ENCODE results near the gene SLC27A4.
"Not testable (repeated sequence)": the region's sequence is repeated elsewhere in the genome, so short reads cannot be mapped to it uniquely, and the experiment has no call there.

Gene SLC27A4

DNA sequence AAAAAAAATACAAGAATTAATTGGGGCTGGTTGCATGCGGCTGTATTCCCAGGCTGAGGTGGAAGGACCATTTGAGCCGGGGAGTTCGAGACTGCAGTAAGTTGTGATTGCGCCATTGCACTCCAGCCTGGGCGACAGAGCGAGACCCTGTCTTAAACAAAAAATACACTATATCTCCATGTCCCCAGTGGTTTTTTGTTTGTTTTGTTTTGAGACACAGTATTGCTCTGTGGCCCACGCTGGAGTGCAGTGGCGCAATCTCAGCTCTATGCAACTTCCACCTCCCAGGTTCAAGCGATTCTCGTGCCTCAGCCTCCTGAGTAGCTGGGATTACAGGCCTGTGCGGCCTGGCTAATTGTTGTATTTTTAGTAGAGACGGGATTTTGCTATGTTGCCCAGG is 16.5 kb upstream of the SLC27A4 start:
- DNase-seq (ENCODE audit: low read depth in 2 of 3, low spot score in 1 of 3) = no peak

- no peak for DNase-seq (ENCODE audit: low read depth in 2 of 3, low spot score in 1 of 3)
Observed at GRCh38 chr9:128324401-128324800, 15.9 kb upstream of the SLC27A4 start.

- DNase-seq (ENCODE audit: low read depth in 2 of 3, low spot score in 1 of 3) = no peak
Observed at GRCh38 chr9:128325629-128326028, 14.7 kb upstream of the SLC27A4 start.

DNA sequence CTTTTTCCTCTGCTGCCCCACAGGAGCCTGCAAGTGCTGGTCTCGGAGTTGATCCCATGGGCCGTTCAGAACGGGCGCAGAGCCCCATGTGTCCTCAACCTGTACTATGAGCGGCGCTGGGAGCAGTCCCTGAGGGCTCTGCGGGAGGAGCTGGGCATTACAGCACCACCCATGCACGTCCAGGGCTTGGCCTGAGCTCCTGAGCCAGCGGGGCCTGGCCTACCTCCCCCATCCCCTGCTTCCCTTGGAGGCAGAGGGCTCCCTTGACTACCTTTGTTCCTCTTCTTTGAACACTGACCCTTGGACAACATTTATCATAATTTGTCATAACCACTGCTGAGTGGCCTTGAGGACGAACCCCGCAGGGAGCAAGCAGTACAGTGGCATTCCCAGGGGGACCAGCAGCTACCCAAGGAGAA is 6.9 kb upstream of the SLC27A4 start:
- DNase-seq (ENCODE audit: low read depth in 2 of 3, low spot score in 1 of 3) = no peak

- DNase-seq (ENCODE audit: low read depth in 2 of 3, low spot score in 1 of 3) = no peak
Observed at GRCh38 chr9:128335161-128335560, 5.2 kb upstream of the SLC27A4 start.

GRCh38 chr9:128335914-128336313 is 4.4 kb upstream of the SLC27A4 start:
- DNase-seq (ENCODE audit: low read depth in 2 of 3, low spot score in 1 of 3) = no peak

DNA sequence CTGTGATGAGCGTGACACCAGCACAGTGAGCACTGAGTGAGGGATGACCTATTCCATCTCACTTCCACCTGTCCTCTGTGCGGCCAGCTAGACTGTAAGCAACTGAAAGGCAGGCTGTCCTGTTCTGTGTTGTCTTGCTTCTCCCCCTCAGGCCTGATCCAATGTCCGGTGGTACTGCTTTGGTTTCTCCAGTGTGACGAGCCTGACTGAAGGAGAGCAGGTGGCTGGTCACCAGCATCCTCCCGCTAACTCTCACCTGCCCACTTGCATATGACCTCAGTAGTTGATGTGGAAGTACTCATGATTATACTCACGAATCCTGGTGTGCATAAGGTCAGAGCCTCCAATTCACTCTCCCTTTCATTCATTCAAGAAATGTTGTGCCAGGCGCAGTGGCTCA is 2.4 kb upstream of the SLC27A4 start:
- DNase-seq (ENCODE audit: low read depth in 2 of 3, low spot score in 1 of 3) = no peak

GRCh38 chr9:128338852-128339614 is 1.3 kb upstream of the SLC27A4 start:
- DNase-seq (ENCODE audit: low read depth in 2 of 3, low spot score in 1 of 3) = not testable (repeated sequence)

GRCh38 chr9:128340691-128341434 is 536 bp downstream of the SLC27A4 start:
- no peak for DNase-seq (ENCODE audit: low read depth in 2 of 3, low spot score in 1 of 3)

DNA sequence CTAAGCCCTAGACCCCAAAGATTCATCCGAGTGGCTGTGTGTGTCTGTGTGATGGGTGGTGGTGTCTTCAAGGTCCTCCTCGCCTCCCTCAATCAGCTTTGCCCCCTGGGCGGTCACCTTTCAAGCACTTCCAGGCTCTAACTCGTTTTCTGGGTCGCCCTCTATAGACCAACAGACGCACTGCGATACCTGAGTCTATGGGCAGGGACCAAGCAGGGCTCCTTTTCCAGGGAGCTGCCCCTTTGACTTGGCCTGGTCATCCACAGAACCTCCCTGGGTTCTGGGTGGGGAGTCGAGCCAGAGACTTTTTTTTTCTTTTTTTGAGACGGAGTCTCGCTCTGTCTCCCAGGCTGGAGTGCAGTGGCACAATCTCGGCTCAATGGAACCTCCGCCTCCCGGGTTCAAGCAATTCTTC is 1.1 kb downstream of the SLC27A4 start:
- peak; percentile 52 to 70 (median 57) for DNase-seq (ENCODE audit: low read depth in 2 of 3, low spot score in 1 of 3)

GRCh38 chr9:128342971-128343680 is 2.8 kb downstream of the SLC27A4 start:
- DNase-seq (ENCODE audit: low read depth in 2 of 3, low spot score in 1 of 3) = no peak

- DNase-seq (ENCODE audit: low read depth in 2 of 3, low spot score in 1 of 3) = no peak
Observed at GRCh38 chr9:128343855-128344254, 3.5 kb downstream of the SLC27A4 start.

DNA sequence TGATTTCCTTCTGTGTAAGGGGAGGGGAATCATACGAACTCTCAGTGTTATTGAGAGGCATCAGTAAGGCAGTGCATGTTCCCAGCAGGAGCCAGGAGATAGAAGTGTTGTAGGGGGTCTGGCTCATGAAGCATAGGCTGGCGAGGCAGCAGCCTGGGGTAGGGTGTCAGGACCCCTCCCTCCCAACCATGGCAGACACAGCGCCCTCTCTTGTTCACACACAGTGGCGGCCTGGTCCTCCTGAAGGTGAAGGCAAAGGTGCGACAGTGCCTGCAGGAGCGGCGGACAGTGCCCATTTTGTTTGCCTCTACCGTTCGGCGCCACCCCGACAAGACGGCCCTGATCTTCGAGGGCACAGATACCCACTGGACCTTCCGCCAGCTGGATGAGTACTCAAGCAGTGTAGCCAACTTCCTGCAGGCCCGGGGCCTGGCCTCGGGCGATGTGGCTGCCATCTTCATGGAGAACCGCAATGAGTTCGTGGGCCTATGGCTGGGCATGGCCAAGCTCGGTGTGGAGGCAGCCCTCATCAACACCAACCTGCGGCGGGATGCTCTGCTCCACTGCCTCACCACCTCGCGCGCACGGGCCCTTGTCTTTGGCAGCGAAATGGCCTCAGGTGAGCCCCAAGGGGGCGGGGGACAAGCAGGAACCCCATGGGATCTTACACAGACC is 4.7 kb downstream of the SLC27A4 start:
- no peak for DNase-seq (ENCODE audit: low read depth in 2 of 3, low spot score in 1 of 3)

GRCh38 chr9:128349125-128349524 is 8.8 kb downstream of the SLC27A4 start:
- no peak for DNase-seq (ENCODE audit: low read depth in 2 of 3, low spot score in 1 of 3)

GRCh38 chr9:128349772-128350171 is 9.4 kb downstream of the SLC27A4 start:
- DNase-seq (ENCODE audit: low read depth in 2 of 3, low spot score in 1 of 3) = no peak

- DNase-seq (ENCODE audit: low read depth in 2 of 3, low spot score in 1 of 3) = no peak
Observed at GRCh38 chr9:128355451-128355850, 15.1 kb downstream of the SLC27A4 start.

DNA sequence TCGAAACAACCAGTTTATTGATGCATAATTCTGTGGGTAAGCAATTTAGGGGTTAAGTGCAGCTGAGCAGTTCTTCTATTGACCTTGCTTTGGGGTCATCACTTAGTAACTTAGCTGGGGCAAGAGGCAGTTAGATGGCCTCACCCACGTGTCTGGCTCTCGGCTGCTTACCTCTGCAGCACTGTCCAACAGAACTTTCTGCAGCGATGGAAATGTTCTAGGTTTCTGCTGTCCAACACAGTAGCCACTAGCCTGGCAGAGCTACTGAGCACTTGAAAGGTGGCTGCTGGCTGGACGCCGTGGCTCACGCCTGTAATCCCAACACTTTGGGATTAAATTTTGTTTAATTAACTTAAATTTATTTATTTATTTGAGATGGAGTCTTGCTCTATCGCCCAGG is 17.8 kb downstream of the SLC27A4 start:
- DNase-seq (ENCODE audit: low read depth in 2 of 3, low spot score in 1 of 3) = no peak

- DNase-seq (ENCODE audit: low read depth in 2 of 3, low spot score in 1 of 3) = no peak
Observed at GRCh38 chr9:128358861-128359260, 18.5 kb downstream of the SLC27A4 start.

GRCh38 chr9:128360826-128361225 is 20.5 kb downstream of the SLC27A4 start:
- DNase-seq (ENCODE audit: low read depth in 2 of 3, low spot score in 1 of 3) = no peak

DNA sequence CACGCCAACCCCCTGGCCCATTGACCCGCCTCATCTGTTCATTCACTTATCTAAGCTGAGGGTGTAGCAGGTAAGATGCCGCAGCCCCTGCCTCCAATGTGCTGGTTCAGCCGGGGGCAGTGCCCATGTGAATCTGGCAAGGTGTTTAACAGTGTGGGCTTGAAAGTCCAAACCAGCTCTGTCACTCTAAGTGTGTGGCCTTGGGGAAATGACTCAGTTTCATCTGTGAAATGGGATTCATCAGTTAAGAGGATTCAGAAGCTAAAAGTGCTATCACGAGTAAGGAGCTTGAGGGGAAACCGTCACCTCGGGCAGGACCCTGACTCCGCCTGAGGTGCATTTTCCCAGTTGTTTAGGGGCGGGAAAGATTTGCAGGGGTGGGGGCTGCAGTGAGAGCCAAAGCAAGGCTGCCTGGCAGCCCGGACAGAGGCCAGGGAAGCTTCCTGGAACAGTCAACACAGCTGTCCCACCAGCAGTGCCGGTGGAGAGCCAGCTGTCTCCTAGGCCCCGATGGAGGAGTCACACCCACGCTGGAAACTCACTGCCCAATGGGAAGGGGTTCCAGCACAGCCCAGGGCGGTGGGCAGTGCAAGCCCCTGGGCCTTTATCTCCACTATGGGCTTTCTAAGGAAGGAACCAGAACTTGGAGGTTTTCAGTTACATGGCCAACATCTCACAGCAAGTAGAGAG is 21.1 kb downstream of the SLC27A4 start:
- no peak for DNase-seq (ENCODE audit: low read depth in 2 of 3, low spot score in 1 of 3)

All from stimulated activated CD4-positive, alpha-beta T cell treated with anti-CD3 and anti-CD28 coated beads, Interleukin-12 subunit alpha, Interleukin-12 subunit beta, amount 100 ng/mL, for 48 hours (primary cell).